IPS-NIHi11 (cell line): ENCODE data around the gene SIGLEC12.
A peak's percentile ranks its signal among the peaks of the same experiment; 100 is the strongest.
"Not testable (repeated sequence)": the region's sequence is repeated elsewhere in the genome, so short reads cannot be mapped to it uniquely, and the experiment has no call there.

Experiments
- DNase-seq: peaks from one replicate; pipeline ENCODE4 v3.0.0; 2012; ENCODE audit warnings: mixed read lengths, low spot score

Gene SIGLEC12

GRCh38 chr19:51479531-51480331 lies 21.9 kb downstream of the SIGLEC12 start:
- DNase-seq = no peak

- DNase-seq = no peak
Observed at GRCh38 chr19:51478381-51479234, 23.0 kb downstream of the SIGLEC12 start, which contains the start of gene CEACAM18. CEACAM18 (plus strand) TSS chr19:51478539.

- DNase-seq = no peak
Observed at GRCh38 chr19:51477344-51477743, 24.3 kb downstream of the SIGLEC12 start.

GRCh38 chr19:51476164-51476563 lies 25.4 kb downstream of the SIGLEC12 start:
- DNase-seq = no peak

GRCh38 chr19:51473009-51473707 lies 28.4 kb downstream of the SIGLEC12 start:
- peak; percentile 75 for DNase-seq

GRCh38 chr19:51472607-51473006 lies 29.0 kb downstream of the SIGLEC12 start:
- DNase-seq = no peak

GRCh38 chr19:51471527-51471926 lies 30.1 kb downstream of the SIGLEC12 start:
- no peak for DNase-seq

GRCh38 chr19:51470966-51471365 lies 30.6 kb downstream of the SIGLEC12 start:
- DNase-seq = no peak

- DNase-seq = no peak
Observed at GRCh38 chr19:51469629-51470028, 32.0 kb downstream of the SIGLEC12 start.

- DNase-seq = no peak
Observed at GRCh38 chr19:51469162-51469561, 32.4 kb downstream of the SIGLEC12 start.

- no peak for DNase-seq
Observed at GRCh38 chr19:51468545-51468920, 33.1 kb downstream of the SIGLEC12 start.

- DNase-seq = no peak
Observed at GRCh38 chr19:51467864-51468544, 33.6 kb downstream of the SIGLEC12 start.

- no peak for DNase-seq
Observed at GRCh38 chr19:51466723-51467122, 34.9 kb downstream of the SIGLEC12 start.

GRCh38 chr19:51463976-51464581 lies 37.5 kb downstream of the SIGLEC12 start:
- not testable (repeated sequence) for DNase-seq

GRCh38 chr19:51462681-51463080 lies 38.9 kb downstream of the SIGLEC12 start:
- no peak for DNase-seq

- no peak for DNase-seq
Observed at GRCh38 chr19:51462276-51462675, 39.3 kb downstream of the SIGLEC12 start.

- no peak for DNase-seq
Observed at GRCh38 chr19:51461723-51462161, 39.9 kb downstream of the SIGLEC12 start.

GRCh38 chr19:51460164-51460992 lies 41.2 kb downstream of the SIGLEC12 start:
- peak; percentile 67 for DNase-seq

GRCh38 chr19:51458899-51459505 lies 42.6 kb downstream of the SIGLEC12 start:
- no peak for DNase-seq

GRCh38 chr19:51458051-51458645 lies 43.5 kb downstream of the SIGLEC12 start, which contains the start of gene SIGLEC8:
SIGLEC8 (minus strand) TSS chr19:51458454; CDS start chr19:51458387, 67 bp downstream.
- no peak for DNase-seq
